CD4-positive, alpha-beta T cell treated with Interferon gamma for 1 hour (primary cell): ENCODE measurements around the gene NKD2.

Source experiments
- DNase-seq: peaks from one replicate; pipeline ENCODE4 v3.0.0-alpha.2; 2020

NKD2 gene

GRCh38 chr5:1001406-1002270 lies 7.0 kb upstream of the NKD2 start:
- no peak for DNase-seq

- DNase-seq, result no peak
These were observed 6.4 kb upstream of the NKD2 start for GRCh38 chr5:1002271-1002546.

GRCh38 chr5:1002836-1003235 lies 5.8 kb upstream of the NKD2 start:
- no peak for DNase-seq

GRCh38 chr5:1003296-1003937 lies 5.2 kb upstream of the NKD2 start:
- DNase-seq, result no peak

GRCh38 chr5:1004461-1005248 lies 3.9 kb upstream of the NKD2 start:
- peak; percentile 38 for DNase-seq

GRCh38 chr5:1005249-1005851 lies 3.3 kb upstream of the NKD2 start:
- DNase-seq, result no peak

- DNase-seq, result no peak
These were observed 2.5 kb upstream of the NKD2 start for GRCh38 chr5:1005904-1006655.

GRCh38 chr5:1006656-1007071 lies 1.9 kb upstream of the NKD2 start:
- DNase-seq, result no peak

GRCh38 chr5:1007221-1007680 lies 1.4 kb upstream of the NKD2 start:
- DNase-seq, result no peak

GRCh38 chr5:1007681-1008450 lies 736 bp upstream of the NKD2 start:
- DNase-seq, result no peak

GRCh38 chr5:1009359-1010180 lies 968 bp downstream of the NKD2 start:
- no peak for DNase-seq

GRCh38 chr5:1010181-1010510 lies 1.5 kb downstream of the NKD2 start:
- DNase-seq, result no peak

- no peak for DNase-seq
These were observed 2.0 kb downstream of the NKD2 start for GRCh38 chr5:1010641-1011046.

- DNase-seq, result peak; percentile 28
These were observed 2.6 kb downstream of the NKD2 start for GRCh38 chr5:1011226-1011631.

GRCh38 chr5:1011741-1012312 lies 3.2 kb downstream of the NKD2 start:
- DNase-seq, result no peak

- no peak for DNase-seq
These were observed 3.8 kb downstream of the NKD2 start for GRCh38 chr5:1012313-1012841.

- no peak for DNase-seq
These were observed 4.3 kb downstream of the NKD2 start for GRCh38 chr5:1012900-1013237.

- DNase-seq, result no peak
These were observed 4.8 kb downstream of the NKD2 start for GRCh38 chr5:1013238-1013947.

- no peak for DNase-seq
These were observed 5.3 kb downstream of the NKD2 start for GRCh38 chr5:1013948-1014301.

GRCh38 chr5:1014346-1014745 lies 5.7 kb downstream of the NKD2 start:
- no peak for DNase-seq
